BLaER1 treated with 17β-estradiol and CSF1 and Interleukin-3, amounts not matched to agents 10 nM and 100 nM (cell line): Measurements from ENCODE around the gene GNRHR.
"Not testable (repeated sequence)": the region's sequence is repeated elsewhere in the genome, so short reads cannot be mapped to it uniquely, and the experiment has no call there.

Experiments used
- H3K27ac ChIP-seq, 11 experiments: shearing (Covaris generic); formaldehyde crosslinking; 2 replicates each; pipeline ENCODE4 v1.8.1; 2022
- H3K27me3 ChIP-seq, 11 experiments: shearing (Covaris generic); formaldehyde crosslinking; 2 replicates each; pipeline ENCODE4 v1.8.1; 2022
- H3K36me3 ChIP-seq, 11 experiments: shearing (Covaris generic); formaldehyde crosslinking; 2 replicates each; pipeline ENCODE4 v1.8.1; 2022
- H3K4me1 ChIP-seq, 10 experiments: shearing (Covaris generic); formaldehyde crosslinking; 2 replicates each; pipeline ENCODE4 v1.8.1; 2022
- H3K4me2 ChIP-seq, 11 experiments: shearing (Covaris generic); formaldehyde crosslinking; 2 replicates each; pipeline ENCODE4 v1.8.1; 2022
- H3K4me3 ChIP-seq, 10 experiments: shearing (Covaris generic); formaldehyde crosslinking; 2 replicates each; pipeline ENCODE4 v1.8.1; 2022
- H3K9ac ChIP-seq, 11 experiments: shearing (Covaris generic); formaldehyde crosslinking; 2 replicates each; pipeline ENCODE4 v1.8.1; 2022
- H3K9me3 ChIP-seq, 11 experiments: shearing (Covaris generic); formaldehyde crosslinking; replicated peaks in 1 of 11; 2 replicates each; pipeline ENCODE4 v1.8.1; 2022
- H4K20me1 ChIP-seq, 11 experiments: shearing (Covaris generic); formaldehyde crosslinking; 2 replicates each; pipeline ENCODE4 v1.8.1; 2022
- Cebpa-rat ChIP-seq, 11 experiments: shearing (Covaris generic); IDR thresholded peaks; 2 replicates each; pipeline ENCODE4 v1.8.1; 2022

Gene GNRHR

DNA sequence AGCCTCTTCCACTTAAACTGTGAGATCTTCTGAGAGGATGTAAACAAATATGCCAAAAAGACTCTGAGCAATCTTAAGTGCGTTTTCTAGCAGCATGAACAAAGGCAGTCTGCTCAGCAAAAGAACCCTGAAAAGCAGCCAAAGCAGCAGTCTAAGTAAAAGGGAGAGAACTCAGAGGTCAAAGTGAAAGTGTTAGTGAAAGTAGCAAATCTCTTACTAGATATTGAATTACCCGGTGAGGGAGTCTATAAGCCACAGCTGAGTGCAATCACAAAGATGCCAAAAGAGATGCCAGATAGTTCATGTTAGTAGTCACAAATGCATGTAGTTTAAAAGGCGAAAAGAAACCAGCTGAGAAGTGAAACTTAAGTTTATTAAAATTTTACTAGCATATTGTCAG lies 7.9 kb upstream of the GNRHR start:
- TF ChIP-seq Cebpa-rat (IDR thresholded peaks at IDR 0.05) = no peak
- no peak overlapping the region for H3K4me3 ChIP-seq
- no peaks in the 10 kb centered on the region for H4K20me1 ChIP-seq
- H3K4me2 ChIP-seq = no peak overlapping the region
- H3K36me3 ChIP-seq = no peaks in the 10 kb centered on the region
- H3K9me3 ChIP-seq = no peaks in the 10 kb centered on the region
- no peak overlapping the region for H3K27ac ChIP-seq
- no peak overlapping the region for H3K9ac ChIP-seq
- H3K4me1 ChIP-seq = no peaks in the 10 kb centered on the region
- H3K27me3 ChIP-seq = no peaks in the 10 kb centered on the region

DNA sequence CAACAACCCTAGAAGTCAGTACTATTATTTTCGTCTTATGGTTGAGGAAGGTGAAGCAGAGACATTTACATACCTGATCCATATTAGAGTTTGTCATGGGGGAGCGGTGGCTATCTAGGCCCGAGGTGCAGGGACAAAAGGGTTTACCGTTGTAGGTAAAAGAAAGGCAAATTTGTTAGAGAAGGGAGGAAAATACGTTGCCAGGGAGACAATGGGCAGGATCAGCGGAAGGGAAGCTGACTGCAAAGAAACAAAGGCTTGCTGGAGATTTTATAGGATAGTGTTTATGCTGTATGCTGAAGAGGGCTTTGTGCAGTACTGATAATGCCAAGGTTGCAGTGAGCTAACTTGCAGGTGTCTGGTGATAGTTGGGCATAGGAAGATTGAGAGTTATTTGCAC lies 2.8 kb upstream of the GNRHR start:
- not testable (repeated sequence) for H3K4me2 ChIP-seq, H4K20me1 ChIP-seq, H3K27me3 ChIP-seq, H3K27ac ChIP-seq, H3K4me3 ChIP-seq, H3K9ac ChIP-seq, H3K9me3 ChIP-seq, H3K4me1 ChIP-seq, H3K36me3 ChIP-seq

DNA sequence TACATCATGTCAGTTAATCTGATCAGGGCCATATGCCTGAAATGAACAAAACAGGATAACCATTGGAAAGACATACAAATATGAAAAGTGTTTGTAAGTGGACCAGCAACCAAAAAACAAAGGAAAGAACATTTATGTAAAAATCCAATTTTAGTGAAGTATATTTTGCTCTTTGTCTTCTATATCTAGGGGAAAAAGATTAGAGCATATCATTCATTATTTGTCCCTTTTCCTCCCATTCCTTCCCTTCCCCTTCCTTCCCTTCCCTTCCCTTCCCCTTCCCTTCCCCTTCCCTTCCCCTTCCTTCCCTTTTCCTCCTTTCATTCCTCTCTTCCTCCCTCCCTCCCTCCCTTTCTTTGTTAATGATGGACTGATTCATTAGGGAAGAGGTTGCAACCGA lies 1.8 kb upstream of the GNRHR start:
- H3K4me2 ChIP-seq = no peak overlapping the region
- no peaks in the 10 kb centered on the region for H3K27me3 ChIP-seq
- no peak for TF ChIP-seq Cebpa-rat (IDR thresholded peaks at IDR 0.05)
- H4K20me1 ChIP-seq = no peaks in the 10 kb centered on the region
- H3K36me3 ChIP-seq = no peaks in the 10 kb centered on the region
- H3K27ac ChIP-seq = no peak overlapping the region
- no peaks in the 10 kb centered on the region for H3K9me3 ChIP-seq
- no peaks in the 10 kb centered on the region for H3K4me1 ChIP-seq
- H3K4me3 ChIP-seq = no peak overlapping the region
- H3K9ac ChIP-seq = no peak overlapping the region

DNA sequence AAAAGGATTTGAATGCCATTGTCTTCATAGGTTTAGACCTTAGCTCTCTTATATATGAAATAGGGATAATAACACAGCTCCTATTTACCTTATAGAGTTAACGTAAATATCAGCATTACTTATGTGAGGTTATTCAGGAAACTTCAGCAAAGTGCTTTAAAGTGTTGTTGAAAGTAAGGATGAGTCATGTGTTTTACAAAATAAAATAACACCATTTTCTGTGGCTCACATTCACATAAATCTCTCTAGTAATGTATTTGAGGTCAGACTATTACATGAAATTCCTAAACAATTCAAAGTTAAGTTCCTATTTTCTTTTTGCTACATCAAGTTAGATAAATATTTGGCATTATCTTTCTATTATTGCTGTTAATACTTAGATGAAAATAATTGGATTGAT lies 2.9 kb downstream of the GNRHR start:
- no peak overlapping the region for H3K4me3 ChIP-seq
- TF ChIP-seq Cebpa-rat (IDR thresholded peaks at IDR 0.05) = no peak
- H3K27me3 ChIP-seq = no peaks in the 10 kb centered on the region
- no peaks in the 10 kb centered on the region for H3K36me3 ChIP-seq
- peaks cover 0 to 8% (median 7%) of the 10 kb centered on the region in 10 experiments; a peak in 9 of 20 replicates for H3K4me1 ChIP-seq
- no peaks in the 10 kb centered on the region for H4K20me1 ChIP-seq
- no peak overlapping the region for H3K9ac ChIP-seq
- no peak overlapping the region for H3K27ac ChIP-seq
- no peaks in the 10 kb centered on the region for H3K9me3 ChIP-seq
- H3K4me2 ChIP-seq = no peak overlapping the region

DNA sequence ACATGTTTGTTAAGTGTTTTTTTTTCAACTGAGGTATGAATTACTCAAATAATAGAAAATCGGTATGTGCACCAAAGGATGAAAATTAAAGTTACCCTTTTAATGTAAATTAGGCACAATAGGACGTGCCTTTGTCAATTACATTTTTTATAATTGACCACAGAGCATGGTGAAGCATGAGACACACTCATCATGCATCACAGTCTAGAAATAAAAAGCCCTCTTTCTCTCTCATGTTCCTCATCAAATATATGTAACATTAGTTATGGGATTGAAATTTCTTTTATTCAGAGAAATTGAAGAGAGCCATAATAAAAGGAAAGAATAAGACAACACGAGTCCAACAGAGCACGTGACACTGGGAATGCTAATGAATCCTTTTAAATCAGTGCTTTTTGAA lies 3.5 kb downstream of the GNRHR start:
- no peak overlapping the region for H3K27ac ChIP-seq
- H4K20me1 ChIP-seq = no peaks in the 10 kb centered on the region
- H3K36me3 ChIP-seq = no peaks in the 10 kb centered on the region
- no peak overlapping the region for H3K9ac ChIP-seq
- H3K27me3 ChIP-seq = no peaks in the 10 kb centered on the region
- peaks cover 0 to 8% (median 7%) of the 10 kb centered on the region in 10 experiments; a peak in 9 of 20 replicates for H3K4me1 ChIP-seq
- no peak for TF ChIP-seq Cebpa-rat (IDR thresholded peaks at IDR 0.05)
- no peak overlapping the region for H3K4me3 ChIP-seq
- H3K4me2 ChIP-seq = no peak overlapping the region
- H3K9me3 ChIP-seq = no peaks in the 10 kb centered on the region

DNA sequence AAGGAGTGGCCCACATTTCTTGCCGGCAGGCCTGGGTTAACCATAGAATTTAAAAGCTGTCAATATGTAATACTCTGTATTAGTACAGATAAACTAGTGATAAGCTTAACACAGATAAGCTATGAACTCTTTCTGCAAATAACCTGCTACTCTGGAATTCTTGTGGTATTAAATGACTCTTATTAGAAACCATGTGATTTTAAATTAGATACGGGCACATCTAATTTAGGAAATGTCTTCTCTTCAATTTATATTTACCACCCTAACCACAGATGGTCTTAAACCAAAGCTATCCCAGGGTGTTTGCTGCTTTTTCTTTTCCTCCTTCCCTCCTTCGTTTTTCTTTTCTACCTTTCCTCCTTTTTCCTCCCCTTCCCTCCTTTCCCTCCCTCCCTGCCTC lies 4.9 kb downstream of the GNRHR start:
- Histone ChIP-seq H3K27ac (no peak overlapping the region), H3K9ac (no peak overlapping the region)

DNA sequence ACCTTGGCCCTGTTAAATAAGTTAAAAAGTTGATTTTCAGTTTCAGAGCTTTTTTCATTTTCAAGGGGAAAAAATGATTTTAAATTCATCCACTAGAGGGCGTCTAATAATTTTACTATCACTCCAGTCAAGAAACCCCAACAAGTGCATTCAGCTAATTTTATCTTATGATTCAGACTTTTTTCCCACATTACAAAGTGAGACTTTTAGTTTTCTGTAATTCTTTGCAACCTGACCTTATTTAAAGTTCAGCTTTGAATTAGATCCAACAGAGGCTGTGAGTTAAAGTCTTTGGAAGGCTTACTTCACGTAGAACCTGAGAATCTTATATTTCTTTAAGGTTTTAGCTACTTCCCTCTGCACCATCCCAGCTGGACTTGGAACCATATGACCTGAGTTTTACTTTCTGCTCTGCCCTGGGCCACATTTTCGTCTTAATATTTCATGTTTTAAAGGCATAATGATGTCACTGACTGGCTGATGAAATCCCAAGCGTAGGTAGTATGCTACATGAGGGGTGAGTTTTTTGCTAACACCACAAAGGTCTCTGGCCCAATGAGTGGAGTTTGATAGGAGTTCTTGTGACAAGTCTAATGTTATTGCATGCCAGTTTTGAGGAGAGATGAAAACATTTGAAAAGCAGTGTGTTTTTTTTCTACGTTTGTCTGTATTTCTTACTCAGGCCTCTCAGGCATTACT lies 7.2 kb downstream of the GNRHR start:
- H3K4me2 ChIP-seq = 0 out of 22 replicates have a peak overlapping the region, but pooled peaks of 1 of the 11 experiments have one; percentile 11
- H3K4me3 ChIP-seq = no peak overlapping the region
- H3K27me3 ChIP-seq = no peaks in the 10 kb centered on the region
- no peaks in the 10 kb centered on the region for H4K20me1 ChIP-seq
- H3K27ac ChIP-seq = no peak overlapping the region
- no peak for TF ChIP-seq Cebpa-rat (IDR thresholded peaks at IDR 0.05)
- H3K9me3 ChIP-seq = no peaks in the 10 kb centered on the region
- no peak overlapping the region for H3K9ac ChIP-seq
- H3K4me1 ChIP-seq = peaks cover 0 to 8% (median 7%) of the 10 kb centered on the region in 10 experiments; a peak in 9 of 20 replicates
- H3K36me3 ChIP-seq = no peaks in the 10 kb centered on the region

More for the DNA sequence above, 4.9 kb downstream of the GNRHR start:
- Histone ChIP-seq H3K4me3 (no peak overlapping the region), H3K27me3 (no peaks in the 10 kb centered on the region), H3K9me3 (no peaks in the 10 kb centered on the region), H3K4me1 (peaks cover 0 to 8% (median 7%) of the 10 kb centered on the region in 10 experiments; a peak in 9 of 20 replicates), H3K36me3 (no peaks in the 10 kb centered on the region), H3K4me2 (peak overlapping the region in 3 of 11 experiments; percentile 8 to 37 (median 26); a peak in 3 of 22 replicates), H4K20me1 (no peaks in the 10 kb centered on the region)
- TF ChIP-seq Cebpa-rat (IDR thresholded peaks at IDR 0.05) = no peak

DNA sequence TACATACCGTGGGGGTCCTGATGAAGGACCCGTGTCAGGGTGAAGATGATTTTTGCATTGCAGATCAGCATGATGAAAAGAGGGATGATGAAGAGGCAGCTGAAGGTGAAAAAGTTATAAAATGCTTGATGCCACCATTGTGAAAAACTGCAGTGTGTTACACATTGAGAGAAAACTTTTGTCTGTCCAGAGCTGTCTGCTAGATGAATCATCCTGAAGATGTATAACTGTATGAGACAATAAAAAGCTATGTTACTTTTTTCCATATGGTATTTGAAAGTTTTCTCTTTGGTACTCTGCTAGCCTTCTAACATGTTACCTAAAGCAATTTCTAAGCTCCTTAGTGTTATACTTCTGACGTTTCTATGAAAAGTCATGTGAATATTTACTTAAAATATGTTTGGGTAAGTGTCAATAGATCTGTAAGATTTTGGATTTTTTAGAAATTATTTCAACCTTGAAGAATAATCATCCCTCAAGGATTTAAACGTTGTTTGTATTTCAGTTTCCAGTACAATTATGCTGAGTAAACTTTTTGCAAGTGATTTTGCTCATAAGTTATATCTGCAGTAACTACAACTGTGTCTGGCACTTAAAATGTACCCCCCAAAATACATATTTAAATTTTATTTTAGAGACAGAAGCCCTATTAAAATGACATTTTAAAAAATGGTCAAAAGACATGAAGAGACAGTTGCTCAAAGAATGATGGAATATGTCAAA lies 9.5 kb downstream of the GNRHR start:
- Histone ChIP-seq H3K4me3 (no peak overlapping the region), H3K36me3 (no peaks in the 10 kb centered on the region), H4K20me1 (no peaks in the 10 kb centered on the region), H3K9ac (no peak overlapping the region), H3K27me3 (no peaks in the 10 kb centered on the region), H3K9me3 (no peaks in the 10 kb centered on the region), H3K27ac (no peak overlapping the region), H3K4me2 (no peak overlapping the region), H3K4me1 (peaks cover 0 to 8% (median 7%) of the 10 kb centered on the region in 10 experiments; a peak in 9 of 20 replicates)
- no peak for TF ChIP-seq Cebpa-rat (IDR thresholded peaks at IDR 0.05)

DNA sequence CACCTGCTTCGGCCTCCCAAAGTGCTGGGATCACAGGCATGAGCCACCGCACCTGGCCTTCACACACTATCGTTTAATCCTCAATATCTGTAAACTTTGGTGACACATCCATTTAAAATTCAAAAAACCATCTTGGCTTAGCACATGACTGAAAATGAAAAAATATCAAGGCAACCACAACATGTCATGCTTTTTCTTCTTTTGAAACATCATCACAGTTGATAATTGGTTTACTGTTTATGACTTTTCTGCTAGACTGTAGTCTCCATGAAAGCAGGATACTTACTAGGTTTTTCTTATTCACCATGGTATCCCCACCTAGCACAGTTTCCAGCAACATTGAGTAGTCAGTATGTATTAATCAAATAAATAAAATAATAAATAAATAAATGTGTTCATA lies 11.0 kb downstream of the GNRHR start:
- H3K27me3 ChIP-seq = no peaks in the 10 kb centered on the region
- H3K27ac ChIP-seq = no peak overlapping the region
- no peaks in the 10 kb centered on the region for H3K9me3 ChIP-seq
- H3K4me3 ChIP-seq = no peak overlapping the region
- peaks cover 0 to 8% (median 0%) of the 10 kb centered on the region in 10 experiments; a peak in 2 of 20 replicates for H3K4me1 ChIP-seq
- no peaks in the 10 kb centered on the region for H4K20me1 ChIP-seq
- no peak overlapping the region for H3K4me2 ChIP-seq
- H3K9ac ChIP-seq = no peak overlapping the region
- TF ChIP-seq Cebpa-rat (IDR thresholded peaks at IDR 0.05) = no peak
- no peaks in the 10 kb centered on the region for H3K36me3 ChIP-seq
